ENCODE data around the gene AUH. TPM values are rescaled to one million over a fixed set of nuclear protein-coding genes. Genes with fewer than 3 reads are reported as not detected.

The AUH gene
- total and polyA plus RNA-seq, 9 of the 15 experiments (the other 6 are each of a cell fraction or from before 2014, with no cell fraction given), result 3.4 to 29.0 (median 10.1) TPM

DNA sequence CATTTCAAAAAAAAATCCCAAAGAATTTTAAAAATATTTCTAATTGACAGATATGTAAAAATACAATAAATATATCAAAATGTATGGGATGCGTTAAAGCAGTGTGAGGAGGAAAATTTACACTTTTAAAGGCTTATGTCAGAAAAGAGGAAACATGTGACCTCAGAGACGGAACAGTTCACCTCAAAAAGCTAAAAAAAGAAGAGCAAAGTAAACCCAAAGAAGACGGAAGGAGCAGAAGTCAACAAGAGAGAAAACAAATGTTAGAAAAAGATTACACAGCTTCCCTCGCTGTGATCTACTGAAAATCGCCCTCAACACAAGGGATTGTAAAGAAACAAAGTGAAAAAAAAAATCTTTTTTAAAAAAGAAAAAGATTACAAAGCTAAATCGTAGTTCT is 186.9 kb downstream of the AUH start:
- intact Hi-C loops (cut with micrococcal nuclease), result loop anchor here (5.0 kb wide), 1 partner anchor 137 kb away; no protein-coding TSS in a partner anchor
- 0 out of 2 replicates have a peak, but pooled peaks cover 2% of the 10 kb centered on the region for H3K9me3 ChIP-seq (replicated peaks; ENCODE audit: control insufficient read depth, insufficient read depth, low read depth, low read length)
- H3K27ac ChIP-seq (ENCODE audit: extremely low read depth, low read depth, low read length), result no peak overlapping the region
- no peaks in the 10 kb centered on the region for H4K20me1 ChIP-seq (replicated peaks; ENCODE audit: control insufficient read depth, insufficient read depth, low read length)
- no peaks in the 10 kb centered on the region for H3K27me3 ChIP-seq (ENCODE audit: control insufficient read depth in 2 of 2, insufficient read depth in 2 of 2, low read length in 2 of 2)
- H3K9ac ChIP-seq (ENCODE audit: insufficient read depth in 1 of 2, low read depth in 2 of 2, low read length in 2 of 2), result no peak overlapping the region
- H3K36me3 ChIP-seq (ENCODE audit: control insufficient read depth, insufficient read depth, low read length), result no peaks in the 10 kb centered on the region
- H3K79me2 ChIP-seq (ENCODE audit: control insufficient read depth, insufficient read depth, low read length), result no peaks in the 10 kb centered on the region
- DNase-seq (ENCODE audit: extremely low read depth in 1 of 4, low spot score in 3 of 4) (no peak), FAIRE-seq (no peak), ATAC-seq (no peak)
- ChIA-PET POLR2A (interaction anchor here (1.0 to 1.2 kb wide), 2 partner anchors 10 to 33 kb away, joined by 3 to 4 read pairs; no protein-coding TSS in a partner anchor), CTCF (ENCODE audit: low intra/inter-chr PET ratio) (no interaction called here)
- in situ Hi-C loops (cut with MboI), result no loop called here
- BruUV-seq (replicated peaks), result no TSS peak
- no peaks in the 10 kb centered on the region for H3K9me1 ChIP-seq (ENCODE audit: control insufficient read depth, insufficient read depth, low read length)
- peak overlapping the region; percentile 74 for H2AFZ ChIP-seq (ENCODE audit: low read depth, low read length)
- H3K4me1 ChIP-seq (replicated peaks in 1 of 2; ENCODE audit: control insufficient read depth in 2 of 2, insufficient read depth in 2 of 2, low read length in 2 of 2), result peaks cover 0 to 10% of the 10 kb centered on the region in 2 experiments; a peak in 3 of 5 replicates
- no peak for TF ChIP-seq CXXC5 (CRISPR knock-in tag; IDR thresholded peaks at IDR 0.05)
- TF ChIP-seq CAMTA2 (CRISPR knock-in tag; conservative IDR thresholded peaks at IDR 0.05), result no peak
- no peak for TF ChIP-seq TARDBP (IDR thresholded peaks at IDR 0.05)
- no peak for TF ChIP-seq KLF16 (IDR thresholded peaks at IDR 0.05)
- no peak for TF ChIP-seq PCBP2 (IDR thresholded peaks at IDR 0.05; ENCODE audit: low read depth, low read length, poor library complexity, severe bottlenecking)
- TF ChIP-seq ZKSCAN8 (CRISPR knock-in tag; IDR thresholded peaks at IDR 0.05), result no peak
- TF ChIP-seq, protein P1, sequence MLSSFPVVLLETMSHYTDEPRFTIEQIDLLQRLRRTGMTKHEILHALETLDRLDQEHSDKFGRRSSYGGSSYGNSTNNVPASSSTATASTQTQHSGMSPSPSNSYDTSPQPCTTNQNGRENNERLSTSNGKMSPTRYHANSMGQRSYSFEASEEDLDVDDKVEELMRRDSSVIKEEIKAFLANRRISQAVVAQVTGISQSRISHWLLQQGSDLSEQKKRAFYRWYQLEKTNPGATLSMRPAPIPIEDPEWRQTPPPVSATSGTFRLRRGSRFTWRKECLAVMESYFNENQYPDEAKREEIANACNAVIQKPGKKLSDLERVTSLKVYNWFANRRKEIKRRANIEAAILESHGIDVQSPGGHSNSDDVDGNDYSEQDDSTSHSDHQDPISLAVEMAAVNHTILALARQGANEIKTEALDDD (IDR thresholded peaks at IDR 0.05), result no peak
- TF ChIP-seq NFRKB (IDR thresholded peaks at IDR 0.05; ENCODE audit: low read depth), result no peak
- no peak for TF ChIP-seq NR1H2 (CRISPR knock-in tag; IDR thresholded peaks at IDR 0.05)
- TF ChIP-seq, protein P2, sequence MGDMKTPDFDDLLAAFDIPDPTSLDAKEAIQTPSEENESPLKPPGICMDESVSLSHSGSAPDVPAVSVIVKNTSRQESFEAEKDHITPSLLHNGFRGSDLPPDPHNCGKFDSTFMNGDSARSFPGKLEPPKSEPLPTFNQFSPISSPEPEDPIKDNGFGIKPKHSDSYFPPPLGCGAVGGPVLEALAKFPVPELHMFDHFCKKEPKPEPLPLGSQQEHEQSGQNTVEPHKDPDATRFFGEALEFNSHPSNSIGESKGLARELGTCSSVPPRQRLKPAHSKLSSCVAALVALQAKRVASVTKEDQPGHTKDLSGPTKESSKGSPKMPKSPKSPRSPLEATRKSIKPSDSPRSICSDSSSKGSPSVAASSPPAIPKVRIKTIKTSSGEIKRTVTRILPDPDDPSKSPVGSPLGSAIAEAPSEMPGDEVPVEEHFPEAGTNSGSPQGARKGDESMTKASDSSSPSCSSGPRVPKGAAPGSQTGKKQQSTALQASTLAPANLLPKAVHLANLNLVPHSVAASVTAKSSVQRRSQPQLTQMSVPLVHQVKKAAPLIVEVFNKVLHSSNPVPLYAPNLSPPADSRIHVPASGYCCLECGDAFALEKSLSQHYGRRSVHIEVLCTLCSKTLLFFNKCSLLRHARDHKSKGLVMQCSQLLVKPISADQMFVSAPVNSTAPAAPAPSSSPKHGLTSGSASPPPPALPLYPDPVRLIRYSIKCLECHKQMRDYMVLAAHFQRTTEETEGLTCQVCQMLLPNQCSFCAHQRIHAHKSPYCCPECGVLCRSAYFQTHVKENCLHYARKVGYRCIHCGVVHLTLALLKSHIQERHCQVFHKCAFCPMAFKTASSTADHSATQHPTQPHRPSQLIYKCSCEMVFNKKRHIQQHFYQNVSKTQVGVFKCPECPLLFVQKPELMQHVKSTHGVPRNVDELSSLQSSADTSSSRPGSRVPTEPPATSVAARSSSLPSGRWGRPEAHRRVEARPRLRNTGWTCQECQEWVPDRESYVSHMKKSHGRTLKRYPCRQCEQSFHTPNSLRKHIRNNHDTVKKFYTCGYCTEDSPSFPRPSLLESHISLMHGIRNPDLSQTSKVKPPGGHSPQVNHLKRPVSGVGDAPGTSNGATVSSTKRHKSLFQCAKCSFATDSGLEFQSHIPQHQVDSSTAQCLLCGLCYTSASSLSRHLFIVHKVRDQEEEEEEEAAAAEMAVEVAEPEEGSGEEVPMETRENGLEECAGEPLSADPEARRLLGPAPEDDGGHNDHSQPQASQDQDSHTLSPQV (IDR thresholded peaks at IDR 0.05), result no peak
- H3K4me2 ChIP-seq (ENCODE audit: insufficient read depth, low read length), result no peak overlapping the region
- H3K4me3 ChIP-seq, result no peak overlapping the region
- 14% methylated on average over 6 of the region's 6 CpGs for WGBS (ENCODE audit: insufficient coverage, low coverage, missing lambda C conversion rate)

Data from K562 (cell line).